ENCODE data around the gene SLC35E1.
"Not testable (repeated sequence)": the region's sequence is repeated elsewhere in the genome, so short reads cannot be mapped to it uniquely, and the experiment has no call there.

SLC35E1 gene

DNA sequence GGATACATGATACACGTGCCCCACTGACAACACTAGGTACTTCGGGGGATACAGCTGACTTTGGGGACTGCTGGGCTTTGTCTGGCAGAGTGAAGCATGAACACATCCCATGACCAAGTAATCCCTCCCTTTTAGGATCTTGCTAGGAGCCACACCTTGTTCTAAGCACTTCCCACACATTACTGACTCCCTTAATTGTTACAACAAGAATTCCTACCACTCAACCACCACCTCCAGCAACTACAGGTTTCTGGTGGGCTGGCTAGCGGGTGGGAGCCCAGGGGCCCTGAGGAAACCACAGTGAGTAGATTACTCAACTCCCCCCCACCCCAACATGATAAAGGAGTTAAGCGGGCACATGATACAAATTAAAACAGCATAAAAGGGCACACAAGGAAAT is 7.2 kb upstream of the SLC35E1 start:
- DNase-seq: no peak

DNA sequence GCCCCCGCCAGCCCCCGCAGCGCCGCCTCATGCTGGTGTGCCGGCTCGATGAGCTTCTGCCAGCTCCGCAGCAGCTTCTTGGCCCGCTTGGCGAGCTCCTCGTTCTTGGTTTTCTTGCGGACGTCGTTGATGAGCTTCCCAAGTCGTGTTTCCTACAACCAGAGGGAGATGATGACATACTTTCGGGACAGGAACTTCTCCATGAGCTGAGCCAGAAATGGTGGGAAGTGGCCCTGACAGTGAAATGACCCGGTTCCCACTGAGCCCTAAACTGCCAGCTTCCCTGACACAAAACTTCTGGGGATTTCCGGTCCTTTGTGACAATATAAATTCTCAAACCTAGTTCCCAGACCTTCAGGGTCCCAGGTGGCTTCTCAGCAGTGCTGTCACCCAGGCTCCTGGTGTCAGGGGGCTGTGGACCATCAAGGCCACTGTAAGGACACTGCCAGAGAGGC is 5.3 kb upstream of the SLC35E1 start:
- DNase-seq: no peak

DNA sequence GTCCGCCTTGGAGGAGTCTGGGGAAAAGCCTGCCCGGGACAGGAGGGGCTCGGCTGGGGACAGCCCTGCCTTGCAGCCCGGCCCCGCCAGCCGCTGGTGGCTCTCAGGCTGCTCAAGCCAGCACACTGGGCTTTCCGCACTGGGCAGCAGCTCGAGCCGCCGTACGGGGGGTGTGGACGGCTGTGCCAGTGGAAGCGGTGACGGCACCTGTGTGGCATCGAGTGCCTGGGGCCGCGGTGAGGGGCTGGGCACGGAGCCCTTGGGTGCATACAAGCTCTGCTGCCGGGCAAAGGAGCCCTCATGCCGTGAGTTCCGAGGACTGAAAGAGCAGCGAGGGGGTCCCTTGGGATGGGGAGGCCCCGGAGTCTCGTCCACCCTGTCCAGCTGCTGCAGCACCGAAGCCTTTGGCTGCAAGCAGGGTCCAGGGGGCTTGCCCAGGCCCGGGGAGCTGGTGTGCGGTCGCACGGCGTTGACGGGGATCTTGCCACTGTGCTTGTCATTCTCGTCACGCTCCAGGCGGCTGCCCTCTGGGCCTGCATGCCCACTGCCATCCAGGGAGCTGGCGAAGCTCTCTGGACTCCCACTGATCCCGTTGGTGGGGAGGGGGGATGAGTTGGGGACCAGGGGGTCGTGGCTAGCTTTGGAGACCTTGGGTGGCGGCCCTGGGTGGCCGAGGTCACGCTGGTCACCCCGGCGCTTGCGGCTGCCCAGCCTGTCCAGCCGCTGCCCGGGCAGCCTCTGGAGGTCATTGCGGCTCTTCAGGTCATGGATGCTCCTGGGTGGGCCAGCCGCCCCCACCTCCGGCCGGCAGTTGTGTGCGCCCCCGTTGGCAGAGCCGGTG is 4.7 kb upstream of the SLC35E1 start:
- DNase-seq: no peak

DNA sequence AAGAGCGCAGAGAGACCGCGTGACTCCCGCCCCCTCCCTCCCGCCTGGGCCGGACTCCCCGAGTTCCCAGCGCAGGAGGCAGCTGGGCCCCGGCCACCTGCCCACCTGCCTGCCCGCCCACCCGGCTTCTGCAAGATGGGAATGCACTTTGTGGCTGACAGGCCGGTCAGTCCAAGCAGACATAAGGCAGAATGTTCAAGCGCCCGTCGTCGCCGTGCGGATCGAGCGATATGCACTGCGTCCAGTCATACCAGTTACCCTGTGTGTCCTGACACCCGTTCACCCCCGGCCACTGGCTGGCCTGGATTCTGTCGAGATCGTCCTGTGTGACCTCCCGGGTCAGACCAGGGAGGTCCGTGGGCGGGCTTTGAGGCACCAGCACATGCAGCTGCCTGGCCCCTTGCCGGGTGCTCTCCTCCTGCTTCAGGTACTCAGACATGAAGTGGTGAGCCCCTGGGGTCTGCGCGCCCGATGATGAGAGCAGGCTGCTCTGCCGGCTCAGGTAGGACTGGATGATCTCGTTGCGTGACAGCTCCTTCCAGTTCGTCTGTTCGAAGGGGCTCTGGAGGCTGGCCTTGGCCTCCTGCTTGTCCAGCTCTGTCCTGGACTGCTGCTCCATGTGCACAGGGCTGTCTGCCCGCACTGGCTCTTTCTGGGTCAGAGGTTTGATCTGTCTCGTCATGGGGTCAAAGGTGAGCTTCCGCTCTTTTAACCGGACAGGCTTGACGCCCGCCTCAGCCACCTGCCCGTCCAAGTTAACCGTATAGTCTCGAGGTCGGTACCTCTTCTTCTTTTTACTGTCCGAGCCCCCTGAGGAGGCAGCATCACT is 3.9 kb upstream of the SLC35E1 start:
- no peak for DNase-seq

DNA sequence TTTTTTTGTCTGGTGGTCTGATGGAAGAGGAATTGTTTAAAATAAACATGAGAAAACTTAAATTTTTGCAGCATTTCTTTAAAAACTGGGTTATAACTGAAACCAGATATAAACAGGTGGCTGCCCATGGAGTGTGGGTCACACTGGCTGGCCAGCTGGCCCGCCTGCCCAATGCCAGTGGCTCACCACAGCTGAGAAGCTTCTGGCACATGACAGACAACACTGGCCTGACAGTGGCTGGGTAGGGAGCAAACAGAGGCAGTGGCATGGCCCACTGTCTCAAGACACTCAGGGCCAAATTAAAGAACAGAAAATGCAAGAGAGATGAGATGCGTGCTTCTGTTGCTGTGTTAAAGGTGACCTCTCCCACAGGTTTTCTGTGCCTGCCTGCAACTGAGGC is 3.1 kb upstream of the SLC35E1 start:
- no peak for DNase-seq

DNA sequence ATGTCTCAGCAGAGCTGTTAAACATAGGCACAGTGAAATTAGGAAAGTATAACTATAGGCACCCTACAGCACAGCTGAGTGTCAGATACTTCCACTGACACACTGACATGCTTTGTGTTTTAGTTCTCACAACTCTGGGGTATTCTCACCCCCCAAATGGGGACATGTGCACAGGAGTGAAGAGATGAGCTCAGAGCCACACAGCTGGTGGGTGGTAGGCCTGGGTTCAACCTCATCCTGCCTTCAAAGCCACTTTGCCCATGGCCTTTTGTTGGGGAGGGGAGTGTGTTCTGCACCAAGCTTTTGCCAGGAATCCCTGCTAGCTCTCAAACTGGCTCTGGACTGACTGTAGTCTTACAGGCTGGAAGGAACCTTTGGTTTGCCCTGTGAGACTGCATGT is 1.7 kb upstream of the SLC35E1 start:
- no peak for DNase-seq

DNA sequence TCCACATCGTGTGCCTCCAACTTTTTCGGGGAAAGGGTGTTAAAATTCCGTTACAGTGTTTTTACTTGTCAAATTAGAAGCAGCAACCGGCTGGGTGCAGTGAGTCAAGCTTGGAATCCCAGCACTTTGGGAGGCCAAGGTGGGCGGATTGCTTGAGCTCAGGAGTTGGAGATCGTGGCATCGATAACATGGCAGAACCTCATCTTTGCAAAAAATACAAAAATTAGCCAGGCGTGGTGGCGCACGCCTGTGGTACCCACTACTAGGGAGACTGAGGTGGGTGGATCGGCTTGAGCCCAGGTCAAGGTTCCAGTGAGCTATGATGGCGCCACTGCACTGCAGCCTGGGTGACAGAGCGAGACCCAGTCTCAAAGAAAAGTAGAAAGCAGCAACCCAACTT is 1.1 kb upstream of the SLC35E1 start:
- no peak for DNase-seq

DNA sequence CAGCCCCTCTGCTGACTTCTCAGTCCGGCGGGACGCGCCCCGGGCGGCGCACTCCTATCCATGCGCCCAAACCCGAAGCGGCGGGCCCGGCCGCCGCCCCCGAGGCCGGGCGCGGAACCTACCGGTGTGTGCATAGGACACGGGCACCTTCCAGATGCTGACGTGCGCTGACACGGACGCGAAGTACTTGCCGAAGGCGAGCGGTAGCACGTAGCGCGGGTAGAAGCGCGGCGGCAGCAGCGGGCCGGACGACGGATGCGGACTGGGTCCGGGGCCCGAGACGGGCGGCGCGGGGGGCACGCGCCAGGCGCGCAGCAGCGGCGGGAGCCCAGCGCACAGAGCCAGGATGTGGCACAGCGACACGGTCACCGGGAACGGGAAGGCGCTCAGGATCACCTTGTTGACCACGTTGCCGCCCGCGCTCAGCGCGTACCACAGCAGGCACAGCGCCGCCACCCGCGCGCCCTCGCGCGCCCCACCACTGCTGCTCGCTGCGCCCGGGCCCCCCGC is 338 bp downstream of the SLC35E1 start:
- peak; percentile 32 for DNase-seq

DNA sequence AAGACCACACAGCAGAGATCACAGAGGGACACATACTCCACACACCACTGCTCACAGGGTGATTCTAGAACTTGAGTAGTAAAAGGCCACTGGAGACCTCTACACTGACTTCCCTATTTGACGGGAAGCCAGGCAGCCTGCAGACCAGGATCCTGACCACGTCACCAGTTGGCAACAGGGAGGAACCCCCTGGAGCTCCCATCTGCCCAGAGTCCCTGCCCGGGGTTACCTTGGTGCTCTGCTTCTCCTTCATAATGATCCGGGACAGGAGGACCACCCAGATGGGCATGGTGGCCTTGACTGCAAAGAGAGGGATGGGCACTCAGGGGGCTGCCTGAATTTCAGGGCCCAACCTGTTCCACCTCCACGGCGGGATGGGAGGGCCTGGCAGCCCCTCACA is 932 bp downstream of the SLC35E1 start:
- DNase-seq: no peak

DNA sequence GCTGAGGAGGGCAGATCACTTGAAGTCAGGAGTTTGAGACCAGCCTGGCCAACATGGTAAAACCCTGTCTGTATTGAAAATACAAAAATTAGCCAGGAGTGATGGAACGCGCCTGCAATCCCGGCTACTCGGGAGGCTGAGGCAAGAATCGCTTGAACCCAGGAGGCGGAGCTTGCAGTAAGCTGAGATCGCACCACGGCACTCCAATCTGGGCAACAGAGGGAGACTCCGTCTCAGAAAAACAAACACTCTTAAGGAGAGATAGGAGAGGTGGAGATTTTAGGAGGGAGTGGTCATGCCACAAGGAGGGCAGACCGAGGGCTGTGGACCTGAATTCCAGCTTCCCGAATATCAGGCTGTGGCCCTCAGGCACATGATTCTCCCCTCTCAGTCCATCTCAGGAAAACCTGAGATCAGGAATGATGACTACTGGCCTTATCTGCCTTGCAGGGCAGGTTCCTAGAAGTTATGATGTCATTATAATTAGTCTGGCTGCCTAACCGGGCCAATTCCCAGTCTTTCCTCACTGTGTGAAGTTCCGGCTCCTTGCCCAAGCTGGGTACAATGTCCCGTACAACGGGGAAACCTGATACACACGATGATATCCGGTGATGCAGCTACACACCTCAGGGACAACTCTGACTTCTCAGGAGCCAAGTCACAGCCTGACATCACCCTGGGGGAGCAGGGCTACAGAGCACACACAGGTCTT is 2.5 kb downstream of the SLC35E1 start:
- no peak for DNase-seq

DNA sequence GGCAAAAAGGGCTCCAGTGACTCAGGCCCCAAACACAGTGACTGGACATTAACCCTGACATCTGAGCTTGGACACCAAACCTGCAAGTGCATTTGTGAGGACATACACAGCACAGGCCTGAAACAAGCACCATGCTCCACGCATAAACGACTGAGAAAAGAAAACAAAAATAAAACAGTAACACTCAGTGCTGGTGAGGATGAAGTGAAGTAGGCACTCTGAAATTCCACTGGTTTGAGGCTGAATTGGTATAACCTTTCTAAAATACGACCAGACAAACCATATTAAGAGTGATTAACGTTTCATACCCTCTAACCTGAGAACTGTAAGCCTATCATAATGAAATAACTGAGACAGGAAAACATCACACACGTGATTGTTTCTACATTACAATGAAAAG is 5.5 kb downstream of the SLC35E1 start:
- no peak for DNase-seq

DNA sequence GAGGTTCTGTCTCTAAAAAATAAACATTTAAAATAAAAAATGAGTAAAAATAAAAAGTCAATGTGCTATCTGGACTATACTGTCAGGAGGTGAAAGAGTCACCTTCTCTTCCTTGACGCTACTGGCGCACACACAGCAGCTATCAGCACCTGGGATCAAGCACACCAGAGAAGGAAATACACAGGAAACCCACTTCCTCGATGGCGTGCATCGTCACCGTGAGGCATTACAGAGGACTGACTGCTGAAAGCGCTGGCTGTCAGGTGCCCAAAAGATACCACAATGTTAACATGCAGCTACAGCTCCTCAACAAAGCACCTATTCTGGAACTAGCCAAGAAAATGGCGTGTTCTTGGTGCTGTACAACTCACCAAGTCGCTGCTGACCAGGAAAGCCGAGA is 6.1 kb downstream of the SLC35E1 start:
- no peak for DNase-seq

DNA sequence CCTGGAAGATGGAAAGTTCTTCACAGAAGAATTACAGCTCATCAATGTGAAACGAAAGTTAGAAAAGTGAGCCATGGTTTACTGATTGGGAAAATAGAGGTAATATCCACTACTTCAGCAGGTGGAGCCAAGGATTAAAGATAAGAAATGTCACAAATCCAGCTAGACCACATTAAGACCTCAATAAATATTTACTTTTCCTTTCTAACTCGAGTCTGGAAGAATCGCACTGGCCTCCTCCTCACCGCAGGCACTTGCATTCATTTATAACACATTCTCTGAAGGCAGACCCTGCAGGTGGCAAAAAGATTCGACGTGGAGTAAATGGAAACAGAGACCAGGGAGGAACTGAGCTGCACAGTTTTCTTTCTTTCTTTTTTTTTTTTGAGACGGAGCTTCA is 7.4 kb downstream of the SLC35E1 start:
- no peak for DNase-seq

DNA sequence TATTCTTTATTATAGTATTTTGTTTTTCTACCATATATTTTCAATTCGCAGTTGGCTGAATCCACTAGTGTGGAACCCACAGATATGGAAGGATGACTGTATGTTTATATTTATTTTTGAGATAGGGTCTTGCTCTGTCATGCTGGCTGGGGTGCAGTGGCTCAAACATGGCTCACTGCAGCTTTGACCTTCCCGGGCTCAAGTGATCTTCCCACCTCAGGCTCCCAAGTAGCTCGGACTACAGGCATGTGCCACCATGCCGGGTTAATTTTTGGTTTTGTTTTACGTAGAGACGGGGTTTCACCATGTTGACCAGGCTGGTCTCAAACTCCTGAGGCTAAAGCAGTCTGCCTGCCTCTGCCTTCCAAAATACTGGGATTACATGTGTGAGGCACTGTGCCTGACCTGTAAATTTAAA is 9.6 kb downstream of the SLC35E1 start:
- DNase-seq: no peak

DNA sequence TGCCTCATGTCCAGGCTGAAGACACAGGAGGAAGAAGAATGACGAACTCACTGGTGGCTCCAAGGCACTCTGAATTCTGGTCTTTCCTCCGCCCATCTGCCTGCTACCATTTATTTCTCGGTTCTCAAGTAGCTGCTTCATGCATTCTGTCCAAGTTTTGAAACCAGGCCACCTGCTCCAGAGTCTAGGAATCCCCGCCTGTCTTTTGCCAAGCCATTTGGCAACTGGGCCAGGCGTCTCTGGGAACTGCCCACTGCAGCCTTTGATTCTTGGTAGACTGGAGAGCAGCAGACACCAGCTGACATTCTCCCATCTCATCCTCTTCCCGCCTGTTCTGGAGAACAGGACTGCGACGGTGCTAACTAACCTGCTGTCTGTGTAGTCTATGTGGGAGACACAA is 10.8 kb downstream of the SLC35E1 start:
- DNase-seq: no peak

DNA sequence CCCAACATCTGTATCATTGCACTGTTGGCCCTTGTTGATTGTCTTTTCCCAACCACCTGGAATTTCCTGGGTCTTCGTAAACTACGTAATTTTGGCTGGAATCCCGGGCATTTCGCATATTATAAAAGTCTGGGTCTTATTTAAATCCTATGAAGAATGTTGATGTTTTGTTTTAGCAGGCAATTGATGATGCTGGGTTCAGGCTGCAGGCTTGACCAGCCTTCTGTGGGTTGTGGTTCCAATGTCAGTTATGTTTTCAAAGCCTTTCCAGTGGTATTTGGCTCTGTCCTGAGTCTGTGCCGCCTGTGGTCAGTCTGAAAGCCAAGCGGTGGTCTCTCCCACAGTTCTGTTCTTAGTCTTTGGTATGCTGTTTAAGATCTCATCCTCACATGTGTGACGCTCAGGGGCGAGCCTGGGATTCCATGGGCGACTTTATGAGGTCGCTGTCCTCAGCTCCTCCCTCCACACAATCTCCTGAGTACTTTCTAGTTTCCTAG is 12.4 kb downstream of the SLC35E1 start:
- DNase-seq: no peak

DNA sequence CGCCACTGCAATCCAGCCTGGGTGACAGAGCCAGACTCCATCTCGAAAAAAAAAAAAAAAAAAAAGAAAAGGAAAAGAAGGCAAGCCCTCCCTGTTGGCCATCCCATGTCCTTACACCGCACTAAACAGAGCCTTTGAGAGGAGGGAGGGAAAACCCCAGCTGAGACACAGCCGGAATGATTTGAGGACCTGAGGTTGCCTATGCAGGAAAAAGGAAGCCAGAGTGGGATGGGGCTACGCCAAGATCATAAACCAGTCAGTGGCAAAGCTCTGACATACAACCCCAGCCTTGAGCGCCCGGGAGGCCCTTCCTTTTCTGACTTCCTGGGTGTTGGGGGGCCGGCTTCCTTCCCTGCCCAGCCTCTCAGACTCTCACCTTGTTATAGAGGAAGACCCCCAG is 17.4 kb downstream of the SLC35E1 start:
- no peak for DNase-seq

DNA sequence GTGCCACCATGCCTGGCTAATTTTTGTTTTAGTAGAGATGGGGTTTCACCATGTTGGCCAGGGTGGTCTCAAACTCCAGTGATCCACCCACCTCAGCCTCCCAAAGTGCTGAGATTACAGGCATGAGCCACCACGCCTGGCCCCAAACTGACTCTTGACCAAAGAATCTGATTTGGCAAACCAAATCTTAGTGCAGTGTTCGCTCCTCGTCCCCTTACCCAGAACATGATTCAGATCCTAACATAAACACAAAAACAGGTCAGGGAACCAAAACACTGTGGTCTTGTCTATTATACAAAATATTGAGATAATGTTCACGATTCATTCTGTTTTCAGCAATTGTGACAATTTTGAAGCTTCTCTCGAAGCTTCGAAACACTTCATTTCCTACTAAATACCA is 20.3 kb downstream of the SLC35E1 start:
- not testable (repeated sequence) for DNase-seq

DNA sequence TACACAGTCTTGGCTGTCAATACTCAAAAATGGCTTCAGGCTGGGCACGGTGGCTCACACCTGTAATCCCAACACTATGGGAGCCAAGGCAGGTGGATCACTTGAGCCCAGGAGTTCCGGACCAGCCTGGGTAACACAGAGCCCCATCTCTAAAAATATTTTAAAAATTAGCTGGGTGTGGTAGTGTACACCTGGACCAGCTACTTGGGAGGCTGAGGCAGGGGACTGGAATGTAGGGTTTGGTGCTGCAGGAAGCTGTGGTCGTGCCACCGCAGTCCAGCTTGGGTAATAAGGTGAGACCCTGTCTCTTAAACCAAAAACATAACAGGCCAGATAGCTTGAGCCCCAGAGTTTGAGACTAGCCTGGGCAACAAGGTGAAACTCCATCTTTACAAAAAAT is 23.3 kb downstream of the SLC35E1 start:
- no peak for DNase-seq

DNA sequence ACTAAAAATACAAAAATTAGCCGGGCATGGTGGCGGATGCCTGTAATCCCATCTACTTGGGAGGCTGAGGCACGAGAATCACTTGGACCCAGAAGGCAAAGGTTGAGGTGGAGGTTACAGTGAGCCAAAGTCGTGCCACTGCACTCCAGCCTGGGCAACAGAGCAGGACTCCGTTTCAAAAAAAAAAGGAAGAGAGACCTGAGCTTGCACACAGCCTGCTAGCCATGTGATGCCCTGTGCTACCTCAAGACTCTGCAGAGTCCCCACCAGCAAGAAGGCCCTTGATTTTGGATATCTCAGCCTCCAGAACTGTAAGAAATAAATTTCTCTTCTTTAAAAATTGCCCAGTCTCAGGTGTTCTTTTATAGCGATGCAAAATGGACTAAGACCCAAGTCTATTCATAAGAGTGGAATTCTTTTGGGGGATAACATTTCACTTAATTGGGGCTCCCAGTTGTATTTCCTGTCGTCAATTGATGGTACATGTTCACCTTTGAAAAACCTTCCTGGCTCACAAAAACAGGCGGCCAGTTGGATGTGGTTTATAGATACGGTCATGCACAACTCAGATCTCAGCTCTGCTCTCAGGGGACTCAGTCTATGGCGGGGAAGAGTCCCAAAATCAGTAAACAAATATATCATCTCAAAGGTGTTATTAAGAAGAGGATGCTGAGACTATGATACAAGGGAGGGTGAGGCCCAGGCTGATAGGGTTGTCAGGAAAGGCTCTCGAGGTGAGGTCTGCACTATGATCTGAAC is 27.6 kb downstream of the SLC35E1 start:
- DNase-seq: no peak

DNA sequence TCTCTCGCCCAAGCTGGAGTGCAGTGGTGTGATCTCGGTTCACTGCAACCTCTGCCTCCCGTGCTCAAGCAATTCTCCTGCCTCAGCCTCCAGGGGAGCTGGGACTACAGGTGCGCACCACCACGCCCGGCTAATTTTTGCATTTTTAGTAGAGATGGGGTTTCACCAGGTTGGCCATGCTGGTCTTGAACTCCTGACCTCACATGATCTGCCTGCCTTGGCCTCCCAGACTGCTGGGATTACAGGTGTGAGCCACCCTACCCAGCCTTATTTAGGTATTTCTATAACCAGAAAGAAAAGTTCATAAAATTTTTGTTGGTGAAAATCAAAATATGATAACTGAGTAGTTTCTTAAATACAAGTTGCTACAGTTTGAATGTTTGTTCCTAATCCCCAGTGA is 28.5 kb downstream of the SLC35E1 start:
- not testable (repeated sequence) for DNase-seq

DNA sequence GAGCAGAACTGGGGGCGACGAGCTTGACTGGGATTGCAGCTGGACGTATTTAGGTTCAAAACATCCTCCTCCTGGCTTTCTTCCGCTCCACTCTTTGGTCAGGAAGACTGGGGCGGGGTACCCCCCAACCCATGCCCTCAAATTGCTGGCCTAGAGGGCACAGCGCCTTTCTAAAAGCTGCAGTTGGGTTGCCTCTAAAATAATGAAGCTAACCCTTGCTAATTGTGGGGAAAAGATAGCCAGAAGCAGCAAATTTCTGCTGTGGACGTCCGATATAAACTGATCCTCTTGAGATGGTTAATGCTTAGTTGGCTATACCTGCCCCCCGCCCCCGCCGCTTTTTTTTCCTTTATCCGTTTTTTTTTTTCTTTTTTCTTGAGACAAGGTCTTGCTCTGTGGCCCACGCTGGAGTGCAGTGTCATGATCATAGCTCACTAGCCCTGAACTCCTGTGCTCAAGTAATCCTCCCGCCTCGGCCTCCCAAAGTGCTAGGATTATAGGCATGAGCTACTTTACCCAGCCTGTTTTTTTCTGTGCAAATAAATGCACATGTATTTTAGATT is 29.2 kb downstream of the SLC35E1 start:
- DNase-seq: no peak
